D721Med (cell line): ENCODE results near the gene HS6ST1.

Experiments used
- DNase-seq: peaks from one replicate; pipeline ENCODE4 v3.0.0; 2011; ENCODE audit warnings: low spot score; ENCODE audit not compliant: insufficient read length
- FAIRE-seq: peaks from 2 replicates; lab custom pipeline; 2011; peaks lifted over from hg19 to GRCh38; lab: Jason Lieb, UNC
- TF ChIP-seq, protein P1 (sequence below): IDR thresholded peaks from 2 replicates; pipeline ENCODE4 v1.5.1; 2012; ENCODE audit warnings: mild to moderate bottlenecking, control low read depth; ENCODE audit not compliant: insufficient read depth; ENCODE audit errors: missing control alignments

Gene HS6ST1

DNA sequence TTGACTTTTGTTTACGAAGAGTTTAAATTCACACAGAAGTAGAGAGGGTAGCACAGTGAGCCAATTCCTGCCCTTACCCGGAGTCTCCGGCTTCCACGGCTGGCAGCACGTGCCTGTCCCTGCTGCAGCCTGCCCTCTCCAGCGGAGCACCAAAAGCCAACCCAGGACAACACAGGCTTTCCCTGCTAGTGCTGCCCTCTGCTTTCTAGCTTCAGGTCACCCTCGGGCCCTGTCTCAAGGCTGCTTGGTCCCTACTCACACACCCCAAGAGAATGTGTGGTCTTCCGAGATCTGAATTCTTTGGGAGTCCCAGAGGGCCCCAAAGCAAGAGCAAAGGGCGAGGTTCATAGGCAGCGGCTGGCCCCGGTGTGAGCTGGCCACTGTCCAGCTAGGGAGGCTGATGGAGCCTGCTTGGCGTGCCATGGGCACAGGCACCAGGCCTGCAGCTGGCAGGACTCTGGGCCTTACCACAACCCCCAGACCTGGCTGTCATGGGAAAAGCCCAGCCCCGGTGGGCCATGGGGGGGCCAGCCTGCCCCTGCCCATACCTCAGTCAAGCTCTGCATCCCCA, 7.0 kb upstream of the HS6ST1 start:
- DNase-seq: no peak
- no peak for FAIRE-seq
- TF ChIP-seq, protein P1, sequence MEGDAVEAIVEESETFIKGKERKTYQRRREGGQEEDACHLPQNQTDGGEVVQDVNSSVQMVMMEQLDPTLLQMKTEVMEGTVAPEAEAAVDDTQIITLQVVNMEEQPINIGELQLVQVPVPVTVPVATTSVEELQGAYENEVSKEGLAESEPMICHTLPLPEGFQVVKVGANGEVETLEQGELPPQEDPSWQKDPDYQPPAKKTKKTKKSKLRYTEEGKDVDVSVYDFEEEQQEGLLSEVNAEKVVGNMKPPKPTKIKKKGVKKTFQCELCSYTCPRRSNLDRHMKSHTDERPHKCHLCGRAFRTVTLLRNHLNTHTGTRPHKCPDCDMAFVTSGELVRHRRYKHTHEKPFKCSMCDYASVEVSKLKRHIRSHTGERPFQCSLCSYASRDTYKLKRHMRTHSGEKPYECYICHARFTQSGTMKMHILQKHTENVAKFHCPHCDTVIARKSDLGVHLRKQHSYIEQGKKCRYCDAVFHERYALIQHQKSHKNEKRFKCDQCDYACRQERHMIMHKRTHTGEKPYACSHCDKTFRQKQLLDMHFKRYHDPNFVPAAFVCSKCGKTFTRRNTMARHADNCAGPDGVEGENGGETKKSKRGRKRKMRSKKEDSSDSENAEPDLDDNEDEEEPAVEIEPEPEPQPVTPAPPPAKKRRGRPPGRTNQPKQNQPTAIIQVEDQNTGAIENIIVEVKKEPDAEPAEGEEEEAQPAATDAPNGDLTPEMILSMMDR: no peak

DNA sequence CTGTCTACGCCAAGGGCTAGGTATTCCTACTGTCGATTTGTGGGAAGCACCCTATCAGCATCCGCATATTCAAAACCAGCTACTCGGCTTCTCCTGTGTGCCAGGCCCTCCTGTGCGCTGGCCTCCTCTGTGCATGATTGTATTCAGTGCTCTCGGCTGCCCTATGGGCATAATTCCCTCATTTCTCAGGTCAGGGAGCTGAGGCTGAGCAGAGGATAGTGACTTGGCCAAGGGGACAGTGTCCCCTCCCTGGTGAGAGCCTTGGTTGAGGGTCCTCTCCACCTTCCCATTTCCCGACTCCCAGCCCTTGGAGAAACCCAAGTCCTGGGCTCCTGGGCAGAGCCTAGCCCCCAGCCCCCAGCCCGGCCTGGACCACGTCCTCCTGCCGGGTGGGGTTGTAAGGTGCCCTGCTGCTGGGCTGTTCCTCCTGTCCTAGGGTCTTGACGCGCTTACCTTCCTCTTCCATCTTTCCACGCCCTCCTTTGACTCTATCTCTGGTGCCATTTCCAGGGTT, 6.3 kb upstream of the HS6ST1 start:
- no peak for FAIRE-seq
- TF ChIP-seq, protein P1: no peak
- no peak for DNase-seq

DNA sequence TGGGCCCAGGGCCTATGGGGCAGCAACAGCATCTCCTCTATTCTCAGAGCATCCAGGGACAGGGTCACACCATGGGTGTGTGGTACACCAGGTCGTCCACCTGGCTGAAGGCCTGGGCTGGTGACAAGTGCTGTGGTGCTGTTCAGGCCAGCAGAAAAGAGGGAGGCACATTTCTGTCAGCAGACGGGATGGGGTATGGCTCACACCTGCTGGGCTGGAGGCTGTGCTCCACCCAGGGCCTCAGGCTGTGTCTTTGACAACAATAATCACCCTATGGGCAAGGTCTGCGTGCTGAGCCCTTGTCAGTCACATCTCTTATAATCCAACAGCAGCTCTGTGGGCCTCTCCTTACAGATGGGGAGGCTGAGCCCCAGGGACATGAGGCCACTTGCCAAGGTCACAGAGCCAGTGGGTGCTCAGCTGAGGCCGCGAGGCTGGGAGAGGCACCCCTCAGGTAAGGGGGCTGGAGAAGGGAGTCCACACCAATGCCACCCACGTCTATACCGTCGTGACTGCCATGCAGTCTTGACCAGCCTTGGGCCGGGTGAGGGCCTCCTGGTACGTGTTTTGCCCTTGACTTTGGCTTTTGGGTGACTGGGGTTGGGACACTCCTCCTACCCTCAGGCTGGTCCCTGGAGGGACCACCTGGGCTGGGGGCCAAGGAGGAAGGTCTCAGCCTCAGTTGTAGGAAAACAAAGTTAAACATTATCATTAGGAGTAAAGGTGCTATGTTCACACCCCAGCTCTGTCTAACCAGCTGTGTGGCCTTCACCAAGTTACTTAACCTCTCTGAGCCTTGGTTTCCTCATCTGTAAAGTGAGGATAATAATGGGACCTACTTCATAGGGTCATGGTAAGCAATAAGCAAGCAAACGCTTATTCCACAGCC, 5.6 kb upstream of the HS6ST1 start:
- no peak for FAIRE-seq
- TF ChIP-seq, protein P1: no peak
- no peak for DNase-seq

DNA sequence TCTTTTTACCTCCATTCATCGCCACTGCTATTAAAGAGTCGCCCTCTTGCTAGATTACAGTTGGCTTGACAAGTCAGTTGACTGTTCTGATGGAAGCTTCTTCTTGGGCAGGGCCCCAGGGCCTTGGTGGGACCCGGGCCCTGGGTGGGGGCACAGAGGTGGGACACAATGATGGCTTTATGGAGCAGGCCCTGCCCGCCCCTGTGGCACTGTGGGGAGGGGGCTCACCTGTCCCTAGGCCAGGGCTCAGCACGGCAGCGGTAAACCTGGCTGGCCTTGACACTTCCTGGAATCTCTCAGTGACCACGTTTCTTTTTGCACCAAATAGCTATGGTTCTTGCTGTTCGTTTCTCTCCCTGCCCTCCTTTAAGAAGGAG, 4.9 kb upstream of the HS6ST1 start:
- no peak for DNase-seq
- TF ChIP-seq, protein P1: no peak
- no peak for FAIRE-seq

DNA sequence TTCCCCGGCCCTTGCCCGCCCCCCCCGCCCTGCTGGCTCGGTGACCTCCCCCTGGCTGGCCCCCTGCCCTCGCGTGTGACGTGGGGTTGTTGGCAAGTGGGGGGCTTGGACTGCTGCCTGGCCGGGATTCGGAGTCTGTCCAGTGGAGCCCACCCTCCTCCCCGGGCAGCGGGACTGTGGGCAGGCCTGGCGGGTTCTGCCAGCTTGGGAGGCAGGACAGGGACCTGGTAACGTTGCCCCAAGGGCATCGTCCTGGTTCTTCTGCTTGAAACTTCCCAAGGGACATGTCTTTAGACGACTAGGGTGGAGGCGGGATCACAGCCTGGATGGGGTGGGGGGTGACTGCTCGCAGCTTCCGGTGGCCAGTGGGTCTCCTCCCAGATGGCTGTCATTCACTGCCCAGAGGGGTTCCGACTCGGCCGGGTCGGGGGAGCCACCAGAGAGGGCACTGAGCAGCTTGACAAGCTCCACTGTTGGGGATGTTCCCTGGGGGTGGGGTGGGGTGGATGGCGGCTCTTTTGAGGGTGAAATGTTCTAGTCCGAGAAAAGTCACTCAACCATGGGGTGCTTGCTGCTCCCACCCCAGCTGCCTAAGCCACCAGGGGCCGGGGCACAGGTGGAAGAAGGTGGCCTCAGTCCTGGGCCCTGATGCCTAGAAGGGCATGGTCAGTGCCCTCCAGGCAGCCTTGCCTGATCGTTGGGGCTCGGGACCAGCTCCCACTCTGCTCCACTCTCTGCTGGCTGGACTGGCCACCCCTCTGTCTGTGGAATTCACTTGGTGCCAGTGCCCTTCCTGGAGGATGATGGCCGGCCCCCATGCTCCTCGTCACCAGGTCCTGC, 4.3 kb upstream of the HS6ST1 start:
- FAIRE-seq: no peak
- DNase-seq: no peak
- TF ChIP-seq, protein P1: no peak

DNA sequence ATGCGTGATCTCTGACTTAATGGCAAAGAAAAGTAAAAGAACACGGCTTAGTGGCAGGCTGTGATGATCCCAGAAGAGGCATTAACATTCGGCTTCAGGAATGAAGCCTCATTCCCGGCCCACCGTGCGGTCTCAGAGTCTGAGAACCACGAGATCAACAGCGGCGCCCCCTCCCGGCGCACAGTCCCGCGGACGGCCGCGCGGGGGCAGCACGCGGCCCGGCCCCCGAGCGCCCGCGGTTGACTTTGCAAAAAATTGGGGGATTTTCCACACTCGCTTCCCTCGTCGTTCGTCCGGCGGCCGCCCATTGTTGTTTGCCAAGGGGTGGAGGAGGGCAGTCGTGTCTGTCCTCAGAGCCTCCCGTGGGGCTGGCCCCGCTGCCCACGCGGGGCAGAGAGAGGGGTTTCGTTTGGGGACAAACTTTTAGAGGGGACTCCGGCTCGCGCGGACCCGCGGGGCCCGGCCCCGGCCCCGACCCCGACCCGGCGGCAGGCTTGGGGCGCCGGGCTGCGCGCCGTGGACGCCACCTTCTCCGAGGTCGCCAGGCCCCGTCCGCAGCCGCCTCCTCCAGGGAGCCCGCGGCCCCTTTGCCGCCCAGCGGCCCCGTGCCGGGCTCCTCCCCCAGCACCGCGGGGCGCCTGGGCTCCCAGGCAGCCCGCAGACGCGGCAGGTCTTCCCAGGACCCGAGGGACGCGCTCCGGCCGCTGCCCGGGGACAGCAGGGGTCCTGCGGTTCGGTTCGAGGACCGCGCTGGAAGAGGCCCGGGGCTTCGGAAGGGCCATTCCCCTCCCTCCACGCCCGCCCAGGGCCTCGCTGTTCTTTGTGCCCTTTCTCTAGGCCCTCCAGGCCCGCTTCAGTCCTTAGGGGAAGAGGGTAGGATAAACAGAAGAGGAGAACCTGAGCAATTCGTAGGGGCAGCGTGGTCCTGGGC, 3.4 kb upstream of the HS6ST1 start:
- DNase-seq: peak; percentile 94
- FAIRE-seq: no peak
- TF ChIP-seq, protein P1: peak; percentile 72
